Fibroblast of lung (primary cell): ENCODE measurements around the gene CTNNAL1. TPM values are rescaled to one million over a fixed set of nuclear protein-coding genes. Genes with fewer than 3 reads are reported as not detected.

Source experiments
- DNase-seq, 2 donors: peaks; one replicate each; pipeline versions ENCODE4 v3.0.0 to v3.0.0-alpha.2; 2010; ENCODE audit warnings: low read depth in 2 of 2
- H2AFZ ChIP-seq: 2 replicates; pipeline ENCODE4 v1.5.1; 2012; ENCODE audit warnings: low read length, control low read depth, inconsistent platforms
- H3K27ac ChIP-seq: 2 replicates; pipeline ENCODE4 v1.5.1; 2011; ENCODE audit warnings: low read length, control low read depth; ENCODE audit not compliant: insufficient read depth
- H3K27me3 ChIP-seq: 2 replicates; pipeline ENCODE4 v1.5.1; 2011; ENCODE audit warnings: mild to moderate bottlenecking, low read length; ENCODE audit not compliant: control insufficient read depth, insufficient read depth
- H3K36me3 ChIP-seq: 2 replicates; pipeline ENCODE4 v1.5.1; 2011; ENCODE audit warnings: low read length; ENCODE audit not compliant: control insufficient read depth, insufficient read depth
- H3K4me1 ChIP-seq: 2 replicates; pipeline ENCODE4 v1.5.1; 2011; ENCODE audit warnings: low read length; ENCODE audit not compliant: control insufficient read depth, insufficient read depth; ENCODE audit errors: extremely low read depth
- H3K4me2 ChIP-seq: 2 replicates; pipeline ENCODE4 v1.5.1; 2011; ENCODE audit warnings: low read length, control low read depth; ENCODE audit not compliant: insufficient read depth; ENCODE audit errors: extremely low read depth
- H3K4me3 ChIP-seq, 4 experiments: fragments of 200-600 bp in 1 of 4; sonication (generic) in 1 of 4; replicated peaks in 1 of 4; 2 replicates each; pipeline ENCODE4 v1.5.1; 2011 to 2016; ENCODE audit warnings: low read length in 4 of 4, low read depth in 3 of 4, mild to moderate bottlenecking in 3 of 4, control low read depth in 2 of 4, inconsistent platforms in 1 of 4, mixed read lengths in 1 of 4; ENCODE audit not compliant: insufficient read depth in 1 of 4; ENCODE audit errors: control extremely low read depth in 1 of 4
- H3K79me2 ChIP-seq: 2 replicates; pipeline ENCODE4 v1.5.1; 2012; ENCODE audit warnings: mild to moderate bottlenecking, low read length, inconsistent platforms; ENCODE audit not compliant: control insufficient read depth, insufficient read depth
- H3K9ac ChIP-seq: 2 replicates; pipeline ENCODE4 v1.5.1; 2011; ENCODE audit warnings: mild to moderate bottlenecking, low read length, control low read depth; ENCODE audit not compliant: insufficient read depth
- H3K9me3 ChIP-seq: 2 replicates; pipeline ENCODE4 v1.5.1; 2012; ENCODE audit warnings: low read depth, low read length; ENCODE audit not compliant: control insufficient read depth, insufficient read depth
- H4K20me1 ChIP-seq: 2 replicates; pipeline ENCODE4 v1.5.1; 2011; ENCODE audit warnings: low read length; ENCODE audit not compliant: control insufficient read depth, insufficient read depth; ENCODE audit errors: extremely low read depth
- CTCF ChIP-seq, 2 donors: IDR thresholded peaks in 1 of 2; conservative IDR thresholded peaks in 1 of 2; 1 replicate in 1 of 2; 2 replicates in 1 of 2; pipeline ENCODE4 v1.5.1; 2011 to 2012; ENCODE audit warnings: low read length in 2 of 2, control low read depth in 1 of 2, inconsistent platforms in 1 of 2, low read depth in 1 of 2, mild to moderate bottlenecking in 1 of 2
- EZH2 ChIP-seq: IDR thresholded peaks from 2 replicates; pipeline ENCODE4 v1.5.1; 2012; ENCODE audit warnings: low read length, control low read depth, mild to moderate bottlenecking; ENCODE audit errors: missing control alignments
- polyA plus RNA-seq, 2 donors: library from polyadenylated mRNA; depleted of rRNA in 1 of 2; stranded (reverse) in 1 of 2; unstranded in 1 of 2; fragments of >200 nt; gene quantifications; 2 replicates each; pipeline ENCODE4 v1.2.1, GENCODE V29; 2011 to 2012; ENCODE audit warnings: missing spikeins in 1 of 2
- total RNA-seq: library from RNA; depleted of rRNA; stranded (reverse); fragments of >200 nt; gene quantifications from 2 replicates; pipeline ENCODE4 v1.2.1, GENCODE V29; 2014

CTNNAL1 gene
- total and polyA plus RNA-seq, 2 donors (not counting 1 experiment from before 2014, with no cell fraction given): 68.4 to 95.2 TPM

GRCh38 chr9:109012009-109012875 is 1.1 kb downstream of the CTNNAL1 start:
- H3K4me3 ChIP-seq: peak overlapping the region; percentile 72 to 94 (median 92)
- peak; percentile 90 to 96 for DNase-seq
- H3K27me3 ChIP-seq: no peaks in the 10 kb centered on the region
- H3K79me2 ChIP-seq: peaks cover 45% of the 10 kb centered on the region
- TF ChIP-seq CTCF (conservative IDR thresholded peaks at IDR 0.05 in 1 of 2, IDR thresholded peaks at IDR 0.05 in 1 of 2; ENCODE audit: low read depth in 1 of 2, low read length in 2 of 2) (no peak), EZH2 (no peak)
- H3K9ac ChIP-seq: peak overlapping the region; percentile 94
- peaks cover 20% of the 10 kb centered on the region for H3K4me1 ChIP-seq
- peak overlapping the region; percentile 96 for H3K27ac ChIP-seq
- peak overlapping the region; percentile 94 for H3K4me2 ChIP-seq
- peaks cover 2% of the 10 kb centered on the region for H3K36me3 ChIP-seq
- no peaks in the 10 kb centered on the region for H4K20me1 ChIP-seq
- H3K9me3 ChIP-seq: no peaks in the 10 kb centered on the region
- peak overlapping the region; percentile 73 for H2AFZ ChIP-seq

- Histone ChIP-seq H3K27me3 (no peaks in the 10 kb centered on the region), H3K79me2 (peaks cover 54% of the 10 kb centered on the region), H4K20me1 (no peaks in the 10 kb centered on the region), H2AFZ (no peak overlapping the region), H3K9me3 (no peaks in the 10 kb centered on the region), H3K27ac (peak overlapping the region; percentile 96), H3K4me2 (peak overlapping the region; percentile 94), H3K36me3 (peaks cover 2% of the 10 kb centered on the region), H3K9ac (no peak overlapping the region), H3K4me1 (peaks cover 20% of the 10 kb centered on the region), H3K4me3 (peak overlapping the region; percentile 72 to 94 (median 92))
- DNase-seq: peak; percentile 13 to 58
- TF ChIP-seq CTCF (conservative IDR thresholded peaks at IDR 0.05 in 1 of 2, IDR thresholded peaks at IDR 0.05 in 1 of 2; ENCODE audit: low read depth in 1 of 2, low read length in 2 of 2) (no peak), EZH2 (no peak)
Measured at GRCh38 chr9:109011231-109011671, 2.0 kb downstream of the CTNNAL1 start.

- Histone ChIP-seq H3K9me3 (no peaks in the 10 kb centered on the region), H3K4me1 (peaks cover 20% of the 10 kb centered on the region), H3K27me3 (no peaks in the 10 kb centered on the region), H3K4me2 (peak overlapping the region; percentile 94), H3K9ac (no peak overlapping the region), H3K79me2 (peaks cover 56% of the 10 kb centered on the region), H3K27ac (peak overlapping the region; percentile 96), H3K36me3 (peaks cover 2% of the 10 kb centered on the region), H4K20me1 (no peaks in the 10 kb centered on the region), H2AFZ (no peak overlapping the region), H3K4me3 (peak overlapping the region in 2 of 4 experiments; percentile 92 to 94)
- TF ChIP-seq CTCF (conservative IDR thresholded peaks at IDR 0.05 in 1 of 2, IDR thresholded peaks at IDR 0.05 in 1 of 2; ENCODE audit: low read depth in 1 of 2, low read length in 2 of 2): no peak
- no peak for TF ChIP-seq EZH2
- peak; percentile 81 to 94 for DNase-seq
Measured at GRCh38 chr9:109010746-109011145, 2.6 kb downstream of the CTNNAL1 start.
